IPS-18c (cell line): ENCODE measurements around the gene MAN1A2.
"Not testable (repeated sequence)": the region's sequence is repeated elsewhere in the genome, so short reads cannot be mapped to it uniquely, and the experiment has no call there.

Source experiments
- H3K4me3 ChIP-seq: 2 replicates; pipeline ENCODE4 v1.7.0; 2013; ENCODE audit warnings: low read depth, mild to moderate bottlenecking, low read length, moderate library complexity; ENCODE audit not compliant: insufficient read depth
- H3K9me3 ChIP-seq: one replicate; pipeline ENCODE4 v1.6.1; 2013; ENCODE audit warnings: mild to moderate bottlenecking, low read length, moderate library complexity; ENCODE audit not compliant: control insufficient read depth, insufficient read depth

MAN1A2 gene

GRCh38 chr1:117558451-117558850 lies 191.2 kb downstream of the MAN1A2 start:
- not testable (repeated sequence) for H3K9me3 ChIP-seq

GRCh38 chr1:117559139-117559538 lies 191.9 kb downstream of the MAN1A2 start:
- Histone ChIP-seq H3K9me3 (peaks cover 6% of the 10 kb centered on the region), H3K4me3 (no peak overlapping the region)

More at GRCh38 chr1:117558451-117558850, 191.2 kb downstream of the MAN1A2 start:
- H3K4me3 ChIP-seq: not testable (repeated sequence)

GRCh38 chr1:117559985-117560384 lies 192.7 kb downstream of the MAN1A2 start:
- H3K9me3 ChIP-seq: peaks cover 6% of the 10 kb centered on the region
- H3K4me3 ChIP-seq: no peak overlapping the region

- H3K4me3 ChIP-seq: no peak overlapping the region
- peaks cover 6% of the 10 kb centered on the region for H3K9me3 ChIP-seq
Measured at GRCh38 chr1:117561071-117561470, 193.8 kb downstream of the MAN1A2 start.

GRCh38 chr1:117561551-117561950 lies 194.3 kb downstream of the MAN1A2 start:
- H3K9me3 ChIP-seq: peaks cover 6% of the 10 kb centered on the region
- H3K4me3 ChIP-seq: no peak overlapping the region

- no peak overlapping the region for H3K4me3 ChIP-seq
- H3K9me3 ChIP-seq: peaks cover 6% of the 10 kb centered on the region
Measured at GRCh38 chr1:117562581-117563491, 195.6 kb downstream of the MAN1A2 start.

- peaks cover 6% of the 10 kb centered on the region for H3K9me3 ChIP-seq
- no peak overlapping the region for H3K4me3 ChIP-seq
Measured at GRCh38 chr1:117563492-117563875, 196.2 kb downstream of the MAN1A2 start.

GRCh38 chr1:117564227-117565075 lies 197.2 kb downstream of the MAN1A2 start:
- no peaks in the 10 kb centered on the region for H3K9me3 ChIP-seq

GRCh38 chr1:117565076-117565556 lies 197.9 kb downstream of the MAN1A2 start:
- Histone ChIP-seq H3K4me3 (no peak overlapping the region), H3K9me3 (no peaks in the 10 kb centered on the region)

More at GRCh38 chr1:117564227-117565075, 197.2 kb downstream of the MAN1A2 start:
- H3K4me3 ChIP-seq: no peak overlapping the region

GRCh38 chr1:117565745-117566455 lies 198.7 kb downstream of the MAN1A2 start:
- Histone ChIP-seq H3K9me3 (no peaks in the 10 kb centered on the region), H3K4me3 (no peak overlapping the region)

- Histone ChIP-seq H3K9me3 (no peaks in the 10 kb centered on the region), H3K4me3 (no peak overlapping the region)
Measured at GRCh38 chr1:117566556-117566955, 199.3 kb downstream of the MAN1A2 start.

- H3K9me3 ChIP-seq: no peaks in the 10 kb centered on the region
- H3K4me3 ChIP-seq: no peak overlapping the region
Measured at GRCh38 chr1:117567435-117567834, 200.2 kb downstream of the MAN1A2 start.

- Histone ChIP-seq H3K4me3 (no peak overlapping the region), H3K9me3 (no peaks in the 10 kb centered on the region)
Measured at GRCh38 chr1:117567976-117568375, 200.7 kb downstream of the MAN1A2 start.

GRCh38 chr1:117568999-117569398 lies 201.8 kb downstream of the MAN1A2 start:
- no peak overlapping the region for H3K4me3 ChIP-seq

GRCh38 chr1:117569856-117570255 lies 202.6 kb downstream of the MAN1A2 start:
- H3K9me3 ChIP-seq: no peaks in the 10 kb centered on the region
- H3K4me3 ChIP-seq: no peak overlapping the region

More at GRCh38 chr1:117568999-117569398, 201.8 kb downstream of the MAN1A2 start:
- H3K9me3 ChIP-seq: no peaks in the 10 kb centered on the region

GRCh38 chr1:117570988-117571409 lies 203.8 kb downstream of the MAN1A2 start:
- Histone ChIP-seq H3K9me3 (no peaks in the 10 kb centered on the region), H3K4me3 (no peak overlapping the region)

- Histone ChIP-seq H3K4me3 (no peak overlapping the region), H3K9me3 (no peaks in the 10 kb centered on the region)
Measured at GRCh38 chr1:117571496-117571895, 204.2 kb downstream of the MAN1A2 start.
